ENCODE data around the gene TOP2A.

- no peak for TF ChIP-seq CTCF (IDR thresholded peaks at IDR 0.05)
- no peak for TF ChIP-seq POLR2A (IDR thresholded peaks at IDR 0.05)
- TF ChIP-seq POLR2AphosphoS5 (IDR thresholded peaks at IDR 0.05), result peak in 1 of 3 donors; percentile 11
These were observed 75.0 kb downstream of the TOP2A start for GRCh38 chr17:40342504-40343218.
